HG03139 (cell line): Measurements from ENCODE around the gene HTRA1.

Source experiments
- ATAC-seq: cut with Tn5 transposase; IDR thresholded peaks from one replicate; pipeline ENCODE4 v1.9.1; 2021; ENCODE audit not compliant: unreplicated experiment

HTRA1 gene

GRCh38 chr10:122454603-122455080 lies 6.7 kb upstream of the HTRA1 start, which contains the start of gene ARMS2:
ARMS2 (plus strand) TSS chr10:122454653; CDS start chr10:122454728, 75 bp downstream.
- ATAC-seq, result no peak

DNA sequence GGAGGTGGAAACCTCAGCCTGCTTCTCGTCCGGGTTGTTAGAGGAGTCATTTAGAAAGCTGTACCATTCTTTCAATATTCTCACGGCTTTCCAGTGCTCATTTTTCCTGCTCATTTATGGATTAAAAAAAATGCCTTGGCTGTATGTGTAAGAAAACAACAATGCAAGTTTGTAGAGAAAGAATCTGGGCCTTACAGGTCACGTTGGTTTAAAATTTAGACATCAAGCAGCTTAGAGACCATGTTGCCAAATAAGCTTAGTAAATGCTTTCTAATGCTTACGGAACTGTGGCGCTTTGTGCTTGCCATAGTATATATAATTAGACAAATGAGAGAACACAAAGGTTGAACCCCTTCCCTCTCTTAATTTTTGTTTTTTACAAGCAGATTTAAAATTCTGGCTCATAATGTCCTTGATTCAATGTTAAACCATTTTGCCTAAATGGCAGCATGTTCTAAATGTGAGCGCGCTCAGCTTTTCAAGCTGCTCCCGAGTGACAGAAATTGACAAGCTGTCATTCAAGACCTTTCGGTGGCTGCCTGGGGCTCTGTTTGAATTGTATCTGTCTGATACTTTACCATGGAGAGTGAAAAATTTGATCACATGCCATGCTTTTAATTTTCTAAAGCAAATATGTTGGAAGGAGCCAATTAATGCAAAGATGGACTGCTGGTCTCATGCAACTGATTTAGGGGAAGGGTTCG lies 5.8 kb upstream of the HTRA1 start:
- ATAC-seq, result no peak

GRCh38 chr10:122457934-122458333 lies 3.4 kb upstream of the HTRA1 start:
- no peak for ATAC-seq

- no peak for ATAC-seq
These were observed 2.7 kb upstream of the HTRA1 start for GRCh38 chr10:122458693-122459092.

DNA sequence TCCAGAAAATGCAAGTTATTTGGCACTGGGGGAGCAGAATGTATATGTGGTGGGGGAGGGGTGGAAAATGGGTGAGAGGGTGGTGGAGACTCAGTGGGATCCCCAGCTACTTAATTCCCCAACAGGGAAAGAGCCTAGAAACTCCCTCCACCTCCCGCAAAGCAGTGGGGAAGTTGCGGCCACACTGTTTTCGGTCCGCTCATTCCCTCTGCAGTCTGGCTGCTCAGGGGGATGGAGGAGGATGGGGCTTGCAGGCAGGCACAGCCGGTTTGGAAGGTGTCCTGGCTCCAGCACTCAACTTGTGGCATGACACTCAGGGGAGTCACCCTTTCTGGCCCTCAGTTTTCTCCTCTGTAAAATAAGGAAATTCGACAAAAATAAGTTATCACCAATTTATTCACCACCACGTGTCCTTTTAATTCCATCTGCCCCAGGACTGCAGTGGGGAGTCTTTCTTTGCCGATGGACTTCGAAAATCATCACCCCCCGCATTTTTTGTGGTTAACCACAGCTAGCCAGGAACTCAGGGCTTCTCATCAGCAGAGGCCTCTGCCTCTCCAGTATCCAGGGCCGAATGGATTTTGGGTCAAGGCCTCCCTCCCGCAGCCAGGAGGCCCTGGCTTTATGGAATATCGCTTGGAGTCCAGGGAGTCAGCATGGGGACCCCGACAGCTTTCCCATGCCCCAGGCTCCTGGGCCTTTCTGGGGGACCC lies 1.6 kb upstream of the HTRA1 start:
- ATAC-seq, result no peak

GRCh38 chr10:122460891-122461293 lies 461 bp upstream of the HTRA1 start:
- ATAC-seq, result no peak

- no peak for ATAC-seq
These were observed 578 bp downstream of the HTRA1 start for GRCh38 chr10:122461729-122462532.

DNA sequence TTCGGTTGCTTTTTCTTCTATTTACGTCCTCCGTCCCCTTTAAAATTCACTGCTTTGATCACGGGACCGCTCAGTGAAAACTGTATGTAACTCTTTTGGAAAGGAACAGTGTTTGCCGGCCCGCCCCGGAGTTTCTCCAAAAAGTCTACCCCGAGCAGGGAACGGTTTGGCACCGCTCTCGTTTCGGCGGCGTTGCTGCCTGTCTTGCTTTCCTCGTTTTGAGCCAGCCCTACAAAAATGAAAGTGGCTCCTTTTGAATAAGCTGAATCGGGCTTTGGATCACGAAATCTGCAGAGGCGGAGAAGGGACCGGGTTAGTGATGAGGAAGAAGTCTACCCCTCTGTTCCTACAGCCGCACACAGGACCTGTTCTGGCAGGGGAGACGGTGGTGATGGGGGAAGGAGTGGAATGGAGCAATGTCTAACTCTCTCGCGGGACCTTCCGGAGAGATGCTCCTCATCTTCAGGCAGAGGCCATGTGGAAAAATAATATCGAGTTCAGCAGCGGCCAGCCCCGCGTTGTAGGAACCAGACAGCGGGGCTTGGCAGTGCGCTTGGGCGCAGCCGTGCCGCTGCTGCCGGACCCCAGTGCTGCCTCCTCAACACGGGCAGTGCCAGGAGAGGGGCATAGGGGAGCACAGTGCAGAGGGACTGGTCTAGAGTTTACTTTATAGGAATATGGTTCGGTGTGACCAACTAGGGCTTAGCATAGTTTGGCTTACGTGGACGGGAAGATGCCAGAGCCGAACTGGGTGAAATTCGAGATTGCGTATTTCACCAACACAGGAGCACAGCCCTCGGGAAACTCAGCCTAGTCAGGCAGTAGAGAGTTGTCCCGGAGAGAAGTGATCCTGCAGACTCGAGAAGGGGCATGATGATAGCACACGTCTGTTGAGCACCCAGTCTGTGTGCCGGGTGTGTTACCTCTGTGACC lies 1.4 kb downstream of the HTRA1 start:
- no peak for ATAC-seq

DNA sequence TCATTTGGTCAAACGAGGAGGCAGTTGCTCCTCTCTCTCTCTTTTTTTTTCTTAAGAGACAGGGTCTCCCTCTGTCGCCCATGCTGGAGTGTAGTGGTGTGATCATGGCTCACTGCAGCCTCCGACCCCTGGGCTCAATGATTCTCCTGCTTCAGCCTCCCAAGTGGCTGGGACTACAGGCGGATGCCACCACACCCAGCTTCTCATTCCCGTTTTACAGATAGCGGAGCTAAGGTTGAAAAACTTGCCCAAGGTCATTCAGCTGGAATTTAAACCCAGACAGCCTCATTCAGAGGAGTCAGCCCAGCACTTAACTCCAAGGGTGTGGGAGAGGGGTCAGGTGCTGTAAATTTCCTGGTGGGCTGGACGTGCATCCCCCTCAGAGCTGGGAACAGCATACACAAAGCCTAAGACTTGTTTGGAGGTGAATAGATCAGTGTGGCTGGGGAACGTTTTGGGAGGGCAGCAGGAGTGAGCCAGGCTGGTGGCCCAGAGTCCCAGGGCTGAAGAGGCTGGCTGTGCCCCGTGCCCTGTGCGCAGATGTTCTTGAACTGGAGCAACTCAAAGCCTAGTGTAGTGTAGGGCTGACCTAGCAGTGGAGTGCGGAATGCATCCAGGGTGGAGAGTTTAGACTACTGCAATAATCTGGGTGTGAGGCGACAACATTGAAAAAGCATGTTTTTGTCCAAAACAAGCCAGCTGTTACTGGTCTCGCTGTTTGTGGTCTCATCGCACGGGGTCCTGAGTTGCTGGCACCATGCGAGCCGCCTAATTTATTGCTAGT lies 2.3 kb downstream of the HTRA1 start:
- ATAC-seq, result no peak

DNA sequence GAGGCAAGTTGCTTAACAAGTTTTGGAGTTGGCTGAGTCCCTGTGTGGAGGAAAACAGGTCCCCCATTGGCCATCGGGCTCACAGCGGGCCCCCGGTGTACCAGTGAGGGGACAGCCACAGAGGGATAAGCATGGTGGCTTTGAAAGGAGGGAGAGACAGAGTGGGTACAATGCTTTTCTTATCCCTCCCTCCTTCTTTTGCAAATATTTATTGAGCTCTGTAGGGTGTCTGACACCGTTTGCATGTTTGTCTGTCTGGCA lies 2.8 kb downstream of the HTRA1 start:
- no peak for ATAC-seq

DNA sequence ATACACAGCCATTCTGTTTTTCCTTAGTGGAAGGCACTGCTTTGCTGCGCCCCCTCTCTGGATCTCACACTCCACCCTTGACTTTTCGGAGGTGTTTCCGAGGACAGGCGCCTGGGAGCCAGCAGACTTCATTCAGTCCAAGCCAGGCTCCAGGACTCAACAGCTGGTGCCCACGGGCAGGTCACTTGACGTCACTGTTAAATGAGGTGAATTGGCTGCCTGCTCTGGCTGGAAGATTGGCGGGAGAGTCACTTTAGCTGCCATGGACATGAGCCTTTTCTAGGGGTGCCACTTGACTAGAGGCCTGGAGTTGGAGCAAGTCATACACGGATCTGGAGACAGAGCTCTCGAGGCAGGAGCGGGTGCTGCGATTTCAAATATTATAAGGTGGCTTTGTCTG lies 3.2 kb downstream of the HTRA1 start:
- ATAC-seq, result no peak

GRCh38 chr10:122465401-122466040 lies 4.2 kb downstream of the HTRA1 start:
- no peak for ATAC-seq

DNA sequence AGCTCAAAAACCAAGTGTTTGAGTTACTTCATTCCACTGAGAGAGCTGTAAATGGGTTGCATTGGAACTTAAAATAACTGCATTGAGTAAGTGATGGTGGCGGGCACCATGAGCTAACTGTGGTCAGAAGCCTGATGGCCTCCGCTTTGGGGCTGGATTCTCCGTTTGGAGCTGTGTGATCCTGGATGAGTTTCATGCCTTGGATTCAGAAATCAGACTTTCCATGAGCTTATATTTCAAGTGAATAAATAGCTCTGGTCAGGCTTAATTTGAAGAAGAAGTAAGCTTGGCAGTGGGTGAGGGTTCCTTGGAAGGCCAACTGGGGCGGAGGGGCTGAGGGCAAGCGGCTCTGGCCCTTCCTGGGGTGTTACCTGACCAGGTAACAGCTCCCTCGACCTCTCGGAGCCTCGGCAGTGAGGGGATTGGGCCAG lies 5.6 kb downstream of the HTRA1 start:
- ATAC-seq, result no peak

- ATAC-seq, result no peak
These were observed 6.3 kb downstream of the HTRA1 start for GRCh38 chr10:122467701-122468100.

GRCh38 chr10:122468307-122468925 lies 7.1 kb downstream of the HTRA1 start:
- ATAC-seq, result no peak

GRCh38 chr10:122468926-122469781 lies 7.8 kb downstream of the HTRA1 start:
- no peak for ATAC-seq

DNA sequence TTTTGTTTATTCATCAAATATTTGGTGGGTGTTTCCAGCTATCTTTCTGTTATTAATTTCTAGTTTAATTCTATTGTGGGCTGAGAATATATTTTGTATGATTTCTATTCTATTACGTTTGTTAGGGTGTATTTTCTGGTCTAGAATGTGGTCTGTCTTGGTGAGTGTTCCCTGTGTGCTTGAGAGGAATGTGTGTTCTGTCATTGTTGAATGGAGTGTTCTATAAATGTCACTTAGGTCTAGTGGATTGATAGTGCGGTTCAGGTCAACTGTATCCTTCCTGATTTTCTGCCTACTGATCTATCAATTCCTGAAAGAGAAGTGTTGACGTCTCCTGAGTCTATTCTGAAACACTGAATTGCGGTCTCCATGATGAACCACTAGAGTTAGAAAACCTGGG lies 8.5 kb downstream of the HTRA1 start:
- no peak for ATAC-seq

DNA sequence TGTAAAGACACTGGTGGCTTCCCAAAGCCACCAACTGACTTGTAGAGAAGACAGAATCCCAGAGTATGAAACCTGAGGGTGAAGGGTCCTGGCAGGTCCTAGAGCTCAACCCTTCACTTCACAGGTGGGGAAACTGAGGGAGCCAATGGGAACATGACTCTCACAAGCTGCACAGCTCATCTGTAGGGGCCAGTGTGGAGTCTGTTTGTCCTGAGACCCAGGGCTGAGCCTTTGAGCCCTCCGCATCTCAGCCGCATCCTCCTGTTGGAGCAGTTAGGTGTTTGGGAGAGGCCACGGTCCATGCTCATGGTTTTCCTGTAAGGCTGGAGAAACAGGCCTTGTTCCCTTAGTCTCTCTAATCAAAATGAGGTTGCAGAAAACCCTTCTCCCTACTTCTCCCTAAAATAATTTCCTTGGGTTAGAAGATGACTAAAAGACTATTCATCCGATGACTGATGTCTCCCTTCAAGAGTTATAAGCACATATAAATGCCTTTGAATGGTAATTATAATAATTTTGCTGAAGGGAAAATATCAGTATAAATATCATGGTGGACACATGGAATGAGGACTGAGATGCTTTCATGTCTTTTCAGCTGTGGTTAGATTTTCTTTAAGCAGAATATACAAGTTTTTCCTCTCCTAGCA lies 10.3 kb downstream of the HTRA1 start:
- ATAC-seq, result no peak
